ENCODE data around the gene LDLRAD3. TPM values are rescaled to one million over a fixed set of nuclear protein-coding genes. Genes with fewer than 3 reads are reported as not detected.
"Not testable (repeated sequence)": the region's sequence is repeated elsewhere in the genome, so short reads cannot be mapped to it uniquely, and the experiment has no call there.

The LDLRAD3 gene
- total RNA-seq, 2 experiments from 2014 or later = not detected

GRCh38 chr11:35906681-35907080, 37.2 kb upstream of the LDLRAD3 start:
- Histone ChIP-seq H3K9me3 (ENCODE audit: low read length) (peaks cover 16% of the 10 kb centered on the region), H3K9me2 (ENCODE audit: insufficient read depth, low read length) (peaks cover 2% of the 10 kb centered on the region; the same call in 1 of the 2 replicates), H3K4me1 (ENCODE audit: insufficient read depth, low read length, poor library complexity, severe bottlenecking) (no peaks in the 10 kb centered on the region), H3K4me3 (ENCODE audit: low read depth, low read length, poor library complexity, severe bottlenecking) (no peak overlapping the region), H3K79me2 (ENCODE audit: insufficient read depth, low read depth, low read length) (no peaks in the 10 kb centered on the region), H3K36me3 (ENCODE audit: insufficient read depth, low read length) (no peaks in the 10 kb centered on the region), H3K27ac (ENCODE audit: low read depth, low read length, poor library complexity, severe bottlenecking) (no peak overlapping the region), H4K20me1 (ENCODE audit: insufficient read depth, low read length) (no peaks in the 10 kb centered on the region), H2AFZ (ENCODE audit: low read length) (no peak overlapping the region), H3K4me2 (ENCODE audit: low read length) (no peak overlapping the region)
- no peak for DNase-seq (ENCODE audit: low spot score)
- ChIA-PET CTCF (ENCODE audit: unreplicated experiment) (no interaction called here), POLR2A (interaction anchor here (0.6 kb wide), 1 partner anchor 32 kb away, joined by 5 read pairs; no protein-coding TSS in a partner anchor)
- TF ChIP-seq EZH2phosphoT487 (IDR thresholded peaks at IDR 0.05; ENCODE audit: borderline replicate concordance, low read depth, low read length) = no peak
- TF ChIP-seq CTCF (conservative IDR thresholded peaks at IDR 0.05; ENCODE audit: low read length) = no peak
- intact Hi-C loops (cut with micrococcal nuclease; ENCODE audit: unreplicated experiment) = no loop called here
- BruUV-seq (replicated peaks) = no TSS peak

GRCh38 chr11:35907648-35908431, 36.0 kb upstream of the LDLRAD3 start:
- BruUV-seq (replicated peaks) = no TSS peak
- no peaks in the 10 kb centered on the region for H3K4me1 ChIP-seq (ENCODE audit: insufficient read depth, low read length, poor library complexity, severe bottlenecking)
- intact Hi-C loops (cut with micrococcal nuclease; ENCODE audit: unreplicated experiment) = no loop called here
- H3K27ac ChIP-seq (ENCODE audit: low read depth, low read length, poor library complexity, severe bottlenecking) = no peak overlapping the region
- no peak overlapping the region for H3K4me2 ChIP-seq (ENCODE audit: low read length)
- no peak overlapping the region for H2AFZ ChIP-seq (ENCODE audit: low read length)
- ChIA-PET POLR2A (no interaction called here), CTCF (ENCODE audit: unreplicated experiment) (no interaction called here)
- DNase-seq (ENCODE audit: low spot score) = no peak
- H3K36me3 ChIP-seq (ENCODE audit: insufficient read depth, low read length) = no peaks in the 10 kb centered on the region
- no peaks in the 10 kb centered on the region for H3K79me2 ChIP-seq (ENCODE audit: insufficient read depth, low read depth, low read length)
- peaks cover 3% of the 10 kb centered on the region; the same call in 1 of the 2 replicates for H3K9me2 ChIP-seq (ENCODE audit: insufficient read depth, low read length)
- peaks cover 4% of the 10 kb centered on the region for H3K9me3 ChIP-seq (ENCODE audit: low read length)
- TF ChIP-seq CTCF (conservative IDR thresholded peaks at IDR 0.05; ENCODE audit: low read length) = no peak
- no peak for TF ChIP-seq EZH2phosphoT487 (IDR thresholded peaks at IDR 0.05; ENCODE audit: borderline replicate concordance, low read depth, low read length)
- no peak overlapping the region for H3K4me3 ChIP-seq (ENCODE audit: low read depth, low read length, poor library complexity, severe bottlenecking)
- no peaks in the 10 kb centered on the region for H4K20me1 ChIP-seq (ENCODE audit: insufficient read depth, low read length)

GRCh38 chr11:35908432-35908771, 35.5 kb upstream of the LDLRAD3 start:
- H3K9me3 ChIP-seq (ENCODE audit: low read length); H4K20me1 ChIP-seq (ENCODE audit: insufficient read depth, low read length); H3K4me3 ChIP-seq (ENCODE audit: low read depth, low read length, poor library complexity, severe bottlenecking); POLR2A ChIA-PET; DNase-seq (ENCODE audit: low spot score); BruUV-seq (replicated peaks); H3K27ac ChIP-seq (ENCODE audit: low read depth, low read length, poor library complexity, severe bottlenecking); CTCF ChIA-PET (ENCODE audit: unreplicated experiment); H3K4me2 ChIP-seq (ENCODE audit: low read length); H3K4me1 ChIP-seq (ENCODE audit: insufficient read depth, low read length, poor library complexity, severe bottlenecking); intact Hi-C loops (cut with micrococcal nuclease; ENCODE audit: unreplicated experiment); H3K79me2 ChIP-seq (ENCODE audit: insufficient read depth, low read depth, low read length); H2AFZ ChIP-seq (ENCODE audit: low read length); H3K36me3 ChIP-seq (ENCODE audit: insufficient read depth, low read length); H3K9me2 ChIP-seq (ENCODE audit: insufficient read depth, low read length): not testable (repeated sequence)
